ENCODE results near the gene KLHDC1.
"Not testable (repeated sequence)": the region's sequence is repeated elsewhere in the genome, so short reads cannot be mapped to it uniquely, and the experiment has no call there.

Gene KLHDC1, protein sequence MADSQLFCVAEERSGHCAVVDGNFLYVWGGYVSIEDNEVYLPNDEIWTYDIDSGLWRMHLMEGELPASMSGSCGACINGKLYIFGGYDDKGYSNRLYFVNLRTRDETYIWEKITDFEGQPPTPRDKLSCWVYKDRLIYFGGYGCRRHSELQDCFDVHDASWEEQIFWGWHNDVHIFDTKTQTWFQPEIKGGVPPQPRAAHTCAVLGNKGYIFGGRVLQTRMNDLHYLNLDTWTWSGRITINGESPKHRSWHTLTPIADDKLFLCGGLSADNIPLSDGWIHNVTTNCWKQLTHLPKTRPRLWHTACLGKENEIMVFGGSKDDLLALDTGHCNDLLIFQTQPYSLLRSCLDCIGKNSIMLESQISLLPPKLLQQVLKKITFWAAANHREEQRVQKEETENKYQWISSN

DNA sequence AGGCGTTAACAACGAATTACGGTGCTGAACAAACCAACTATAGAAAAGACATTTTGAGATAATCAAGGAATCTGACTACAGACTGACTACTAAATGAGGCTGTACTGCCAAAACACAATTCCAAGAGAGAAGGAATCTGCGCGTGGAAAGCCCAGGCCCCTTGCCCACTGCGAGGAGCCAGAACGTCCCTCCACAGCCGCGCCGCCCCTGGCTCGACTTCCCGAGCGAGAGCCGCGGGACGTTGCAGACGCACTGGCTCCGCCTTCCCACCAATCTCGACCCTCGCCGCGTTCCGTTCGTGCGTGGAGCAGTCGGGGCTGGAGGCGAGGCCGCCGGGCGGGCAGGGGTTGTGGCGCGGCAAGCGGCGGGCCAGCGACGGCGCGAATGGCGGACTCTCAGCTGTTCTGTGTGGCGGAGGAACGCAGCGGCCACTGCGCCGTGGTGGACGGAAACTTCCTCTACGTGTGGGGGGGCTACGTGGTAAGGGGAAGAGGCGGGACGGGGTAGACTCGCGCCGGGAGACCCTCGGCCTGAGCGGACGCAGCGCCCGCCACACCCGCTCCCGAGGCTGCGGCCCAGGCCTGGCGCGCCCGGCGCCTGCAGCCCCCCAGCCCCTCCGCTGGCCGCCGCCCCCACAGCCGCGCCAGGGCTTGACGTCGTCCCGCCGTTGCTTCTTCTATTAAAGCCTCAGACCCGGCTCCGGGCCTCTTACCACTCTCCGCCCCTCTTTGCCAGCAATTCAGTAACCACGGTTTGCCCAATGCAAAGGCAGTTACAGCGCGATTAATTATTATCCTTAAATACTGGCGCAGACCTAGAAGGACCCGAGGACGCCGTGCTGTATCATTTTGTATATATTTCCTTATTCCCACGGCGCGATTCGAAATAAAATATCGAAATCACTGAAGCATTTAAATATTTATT is at the start of gene KLHDC1:
Gene KLHDC1 (plus strand): TSS at position 310 of the 924 bp plus-strand sequence. CDS start 75 bp downstream, at position 385.
- no peak within 1 kb of the TSS for H3K27ac ChIP-seq (ENCODE audit: low read length)
- H3K36me3 ChIP-seq (ENCODE audit: insufficient read depth, low read depth, low read length): no peaks in the 10 kb centered on the region
- peak within 1 kb of the TSS; percentile 78; the same call in 1 of the 2 replicates for H3K9ac ChIP-seq (ENCODE audit: low read depth, low read length)
- peaks cover 35% of the 10 kb centered on the region for H3K27me3 ChIP-seq (ENCODE audit: insufficient read depth, low read length)
- H3K4me3 ChIP-seq (ENCODE audit: low read length): peak within 1 kb of the TSS; percentile 81
- H3K4me1 ChIP-seq (ENCODE audit: insufficient read depth, low read length): peaks cover 6% of the 10 kb centered on the region; the same call in 1 of the 2 replicates
- H3K9me3 ChIP-seq (ENCODE audit: insufficient read depth, low read depth, low read length): no peaks in the 10 kb centered on the region

DNA sequence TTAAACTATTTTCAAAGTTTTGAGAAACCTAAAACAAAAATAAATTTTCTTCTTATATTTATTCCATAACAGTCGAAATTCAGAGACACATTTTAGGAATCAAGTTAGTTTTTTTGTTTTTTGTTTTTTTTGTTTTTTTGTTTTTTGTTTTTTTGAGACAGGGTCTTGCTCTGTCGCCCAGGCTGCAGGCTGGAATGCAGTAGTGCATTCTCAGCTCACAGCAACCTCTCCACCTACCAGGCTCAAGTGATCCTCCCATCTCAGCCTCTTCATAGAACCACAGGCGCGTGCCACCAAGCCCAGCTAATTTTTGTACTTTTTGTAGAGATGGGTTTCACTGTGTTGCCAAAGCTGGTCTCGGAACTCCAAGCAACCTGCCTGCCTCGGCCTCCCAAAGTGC is 39.4 kb upstream of the KLHDC1 start:
- Histone ChIP-seq H3K9ac (ENCODE audit: low read depth, low read length) (no peak overlapping the region), H3K4me1 (ENCODE audit: insufficient read depth, low read length) (no peaks in the 10 kb centered on the region), H3K9me3 (ENCODE audit: insufficient read depth, low read depth, low read length) (no peaks in the 10 kb centered on the region), H3K27me3 (ENCODE audit: insufficient read depth, low read length) (no peaks in the 10 kb centered on the region), H3K4me3 (ENCODE audit: low read length) (no peak overlapping the region), H3K27ac (ENCODE audit: low read length) (no peak overlapping the region), H3K36me3 (ENCODE audit: insufficient read depth, low read depth, low read length) (peaks cover 45% of the 10 kb centered on the region)

DNA sequence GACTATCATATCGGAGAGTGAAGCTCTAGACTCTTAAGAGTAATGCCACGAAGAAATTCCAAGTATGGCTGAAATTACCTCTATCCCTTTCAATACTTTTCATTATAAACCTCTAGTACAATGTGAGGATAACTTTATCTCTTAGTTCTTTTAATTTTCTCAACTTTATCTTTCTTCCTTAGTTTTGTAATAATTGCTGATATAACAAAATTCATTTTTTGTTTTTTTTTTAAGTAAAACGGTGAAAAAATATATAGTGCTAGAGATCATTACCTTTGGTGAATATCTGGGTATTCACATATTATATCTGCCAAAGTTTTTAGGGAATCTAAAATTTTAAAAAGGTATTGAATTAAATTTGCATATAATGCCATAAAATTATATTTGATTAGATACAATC is 38.4 kb upstream of the KLHDC1 start:
- no peaks in the 10 kb centered on the region for H3K4me1 ChIP-seq (ENCODE audit: insufficient read depth, low read length)
- no peak overlapping the region for H3K9ac ChIP-seq (ENCODE audit: low read depth, low read length)
- H3K9me3 ChIP-seq (ENCODE audit: insufficient read depth, low read depth, low read length): no peaks in the 10 kb centered on the region
- H3K36me3 ChIP-seq (ENCODE audit: insufficient read depth, low read depth, low read length): peaks cover 42% of the 10 kb centered on the region
- H3K4me3 ChIP-seq (ENCODE audit: low read length): no peak overlapping the region
- no peak overlapping the region for H3K27ac ChIP-seq (ENCODE audit: low read length)
- no peaks in the 10 kb centered on the region for H3K27me3 ChIP-seq (ENCODE audit: insufficient read depth, low read length)

DNA sequence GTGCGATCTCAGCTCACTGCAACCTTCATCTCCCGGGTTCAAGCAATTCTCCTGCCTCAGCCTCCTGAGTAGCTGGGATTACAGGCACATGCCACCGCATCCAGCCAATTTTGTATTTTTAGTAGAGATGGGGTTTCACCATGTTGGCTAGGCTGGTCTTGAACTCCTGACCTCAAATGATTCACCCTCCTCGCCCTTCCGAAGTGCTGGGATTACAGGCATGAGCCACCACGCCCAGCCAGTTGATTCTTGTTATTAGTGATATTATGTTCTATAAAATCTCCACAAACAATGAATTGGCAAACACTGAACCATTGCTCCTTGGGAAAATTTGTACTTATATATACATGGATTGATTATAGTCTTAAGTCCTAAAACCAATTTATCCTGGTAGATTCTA is 35.4 kb upstream of the KLHDC1 start:
- not testable (repeated sequence) for H3K9me3 ChIP-seq (ENCODE audit: insufficient read depth, low read depth, low read length); H3K4me3 ChIP-seq (ENCODE audit: low read length); H3K27me3 ChIP-seq (ENCODE audit: insufficient read depth, low read length); H3K9ac ChIP-seq (ENCODE audit: low read depth, low read length); H3K27ac ChIP-seq (ENCODE audit: low read length); H3K4me1 ChIP-seq (ENCODE audit: insufficient read depth, low read length)
- peaks cover 28% of the 10 kb centered on the region for H3K36me3 ChIP-seq (ENCODE audit: insufficient read depth, low read depth, low read length)

DNA sequence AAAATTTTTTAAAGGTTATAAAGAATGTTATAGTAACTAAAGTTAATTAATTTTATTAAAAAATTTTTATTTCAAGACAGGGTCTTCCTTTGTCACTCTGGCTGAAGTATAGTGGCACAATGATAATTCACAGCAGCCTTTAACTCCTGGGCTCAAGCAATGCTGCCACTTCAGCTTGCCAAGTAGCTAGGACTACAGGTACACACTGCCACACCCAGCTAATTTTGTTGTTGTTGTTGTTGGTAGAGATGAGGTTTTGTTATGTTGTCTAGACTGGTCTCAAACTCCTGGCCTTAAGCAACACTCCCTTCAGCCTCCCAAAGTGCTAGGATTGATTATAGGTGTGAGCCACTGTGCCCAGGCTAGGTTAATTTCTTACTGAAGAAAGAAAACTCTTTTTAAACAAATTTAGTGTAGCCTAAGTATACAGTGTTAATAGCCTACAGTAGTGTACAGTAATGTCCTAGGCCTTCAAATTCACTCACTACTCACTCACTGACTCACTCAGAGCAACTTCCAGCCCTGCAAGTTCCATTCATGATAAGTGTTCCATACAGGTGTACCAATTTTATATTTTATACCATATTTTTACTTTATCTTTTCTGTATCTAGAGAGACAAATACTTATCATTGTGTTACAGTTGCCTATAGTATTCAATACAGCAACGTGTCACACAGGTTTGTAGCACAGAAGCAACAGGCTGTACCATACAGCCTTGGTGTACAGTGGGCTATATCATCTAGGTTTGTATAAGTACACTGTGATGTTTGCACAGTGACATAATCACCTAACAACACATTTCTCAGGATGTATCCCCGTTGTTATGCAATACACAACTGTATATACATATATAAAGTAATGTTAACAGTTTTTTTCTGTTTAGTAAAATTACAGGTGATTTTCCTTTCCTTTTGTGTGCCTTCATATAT is 33.1 kb upstream of the KLHDC1 start:
- Histone ChIP-seq H3K4me1 (ENCODE audit: insufficient read depth, low read length) (no peaks in the 10 kb centered on the region), H3K36me3 (ENCODE audit: insufficient read depth, low read depth, low read length) (peaks cover 26% of the 10 kb centered on the region), H3K9ac (ENCODE audit: low read depth, low read length) (no peak overlapping the region), H3K27me3 (ENCODE audit: insufficient read depth, low read length) (no peaks in the 10 kb centered on the region), H3K4me3 (ENCODE audit: low read length) (no peak overlapping the region), H3K27ac (ENCODE audit: low read length) (no peak overlapping the region), H3K9me3 (ENCODE audit: insufficient read depth, low read depth, low read length) (no peaks in the 10 kb centered on the region)

DNA sequence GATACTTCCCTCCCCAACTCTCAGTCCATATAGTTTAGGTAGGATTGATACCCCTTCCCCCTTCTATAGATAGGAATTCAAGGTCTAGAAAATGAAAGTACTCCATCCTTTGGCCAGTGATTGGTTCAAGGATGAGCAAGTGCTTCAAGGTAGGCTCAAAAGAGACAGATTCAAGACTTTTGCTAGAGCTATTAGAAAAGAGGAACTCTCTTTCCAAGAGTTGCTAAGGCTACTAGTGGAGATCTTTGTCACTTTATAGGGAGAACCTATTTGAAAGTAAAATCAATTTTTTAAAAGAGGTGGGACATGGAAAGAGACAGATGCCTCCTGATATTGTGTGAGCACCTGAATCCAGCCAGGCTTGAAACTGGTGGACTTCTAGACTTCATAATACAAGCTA is 22.4 kb upstream of the KLHDC1 start:
- Histone ChIP-seq H3K27me3 (ENCODE audit: insufficient read depth, low read length) (no peaks in the 10 kb centered on the region), H3K4me1 (ENCODE audit: insufficient read depth, low read length) (no peaks in the 10 kb centered on the region), H3K4me3 (ENCODE audit: low read length) (no peak overlapping the region), H3K27ac (ENCODE audit: low read length) (no peak overlapping the region), H3K9me3 (ENCODE audit: insufficient read depth, low read depth, low read length) (no peaks in the 10 kb centered on the region), H3K36me3 (ENCODE audit: insufficient read depth, low read depth, low read length) (peaks cover 60% of the 10 kb centered on the region), H3K9ac (ENCODE audit: low read depth, low read length) (no peak overlapping the region)

DNA sequence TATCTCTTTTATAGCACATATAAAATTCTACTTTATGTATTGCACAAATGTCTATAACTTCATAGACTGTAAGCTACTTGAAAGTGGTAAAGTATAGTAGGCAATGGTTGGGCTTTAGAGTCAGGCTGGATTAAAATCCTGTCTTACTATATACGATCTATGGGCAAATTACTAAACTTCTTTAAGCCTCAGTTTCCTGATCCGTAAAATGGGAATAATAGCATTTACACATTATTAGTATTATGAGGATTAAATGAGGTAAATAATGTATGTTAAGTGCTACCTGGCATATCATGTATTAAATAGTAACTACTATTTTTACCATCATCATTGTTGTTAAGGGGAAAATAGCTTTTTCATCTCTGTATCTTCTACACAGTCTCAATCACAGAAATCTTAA is 19.3 kb upstream of the KLHDC1 start:
- Histone ChIP-seq H3K27ac (ENCODE audit: low read length) (no peak overlapping the region), H3K9ac (ENCODE audit: low read depth, low read length) (no peak overlapping the region), H3K4me1 (ENCODE audit: insufficient read depth, low read length) (no peaks in the 10 kb centered on the region), H3K4me3 (ENCODE audit: low read length) (no peak overlapping the region), H3K9me3 (ENCODE audit: insufficient read depth, low read depth, low read length) (no peaks in the 10 kb centered on the region), H3K27me3 (ENCODE audit: insufficient read depth, low read length) (no peaks in the 10 kb centered on the region), H3K36me3 (ENCODE audit: insufficient read depth, low read depth, low read length) (peaks cover 61% of the 10 kb centered on the region)

DNA sequence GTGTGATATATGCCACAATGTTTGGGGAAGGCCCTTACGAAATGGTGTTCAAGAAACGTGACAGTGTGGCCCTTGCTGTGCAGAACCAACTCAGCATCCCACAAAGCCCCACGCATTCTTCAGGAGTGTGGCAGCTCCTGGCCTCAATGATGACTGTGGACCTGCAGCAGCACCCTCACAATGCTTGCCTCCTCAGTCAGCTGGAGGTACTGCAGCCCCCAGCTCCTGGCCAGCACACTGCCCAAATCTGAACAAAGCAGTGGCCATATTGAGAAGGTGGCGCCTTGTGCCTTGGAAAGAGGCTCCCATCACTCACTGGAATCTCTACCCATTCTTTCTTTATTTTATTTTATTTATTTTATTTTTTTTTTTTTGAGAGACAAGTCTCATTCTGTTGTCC is 15.3 kb upstream of the KLHDC1 start:
- no peak overlapping the region for H3K27ac ChIP-seq (ENCODE audit: low read length)
- peaks cover 82% of the 10 kb centered on the region for H3K36me3 ChIP-seq (ENCODE audit: insufficient read depth, low read depth, low read length)
- H3K27me3 ChIP-seq (ENCODE audit: insufficient read depth, low read length): no peaks in the 10 kb centered on the region
- no peak overlapping the region for H3K4me3 ChIP-seq (ENCODE audit: low read length)
- H3K9ac ChIP-seq (ENCODE audit: low read depth, low read length): no peak overlapping the region
- H3K9me3 ChIP-seq (ENCODE audit: insufficient read depth, low read depth, low read length): no peaks in the 10 kb centered on the region
- H3K4me1 ChIP-seq (ENCODE audit: insufficient read depth, low read length): no peaks in the 10 kb centered on the region

DNA sequence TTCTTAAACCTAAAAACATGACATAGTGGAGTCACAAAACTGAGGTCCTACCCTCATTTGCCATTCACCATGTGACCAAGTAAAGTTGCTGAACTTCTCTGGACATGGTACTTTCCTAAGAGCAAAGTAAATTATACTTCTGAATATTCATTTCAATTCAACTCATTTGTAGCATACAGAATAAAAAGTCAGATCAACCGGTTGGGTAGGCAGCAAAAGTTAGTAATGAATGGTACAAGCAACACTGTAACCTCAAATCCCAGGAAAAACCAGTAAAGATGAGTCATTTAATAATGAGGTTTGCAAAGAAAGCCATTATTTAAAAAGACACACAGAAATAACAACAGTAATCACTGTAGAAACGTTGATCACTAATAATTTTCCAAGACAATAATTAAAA is 13.6 kb upstream of the KLHDC1 start:
- H3K36me3 ChIP-seq (ENCODE audit: insufficient read depth, low read depth, low read length): peaks cover 77% of the 10 kb centered on the region
- H3K9ac ChIP-seq (ENCODE audit: low read depth, low read length): no peak overlapping the region
- H3K27me3 ChIP-seq (ENCODE audit: insufficient read depth, low read length): no peaks in the 10 kb centered on the region
- H3K27ac ChIP-seq (ENCODE audit: low read length): no peak overlapping the region
- no peaks in the 10 kb centered on the region for H3K9me3 ChIP-seq (ENCODE audit: insufficient read depth, low read depth, low read length)
- no peaks in the 10 kb centered on the region for H3K4me1 ChIP-seq (ENCODE audit: insufficient read depth, low read length)
- no peak overlapping the region for H3K4me3 ChIP-seq (ENCODE audit: low read length)

DNA sequence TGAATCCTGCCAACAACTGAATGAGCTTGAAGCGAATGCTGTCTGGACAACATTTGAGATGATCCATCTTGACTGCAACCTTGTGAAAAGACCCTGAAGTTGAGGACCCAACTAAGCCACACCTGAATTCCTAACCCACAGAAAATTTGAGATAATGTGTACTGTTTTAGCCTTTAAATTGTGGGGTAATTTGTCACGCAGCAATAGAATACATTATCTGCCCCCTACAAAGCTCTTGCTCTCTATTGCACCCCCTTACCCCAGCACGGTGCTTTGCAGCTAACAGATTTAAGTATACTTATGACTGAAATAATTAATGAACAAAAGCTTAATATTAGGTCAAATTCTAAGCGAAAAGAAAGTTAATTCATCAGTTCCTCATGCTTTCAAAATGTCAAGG is 6.5 kb upstream of the KLHDC1 start:
- Histone ChIP-seq H3K9me3 (ENCODE audit: insufficient read depth, low read depth, low read length) (no peaks in the 10 kb centered on the region), H3K4me1 (ENCODE audit: insufficient read depth, low read length) (peaks cover 6% of the 10 kb centered on the region; the same call in 1 of the 2 replicates), H3K9ac (ENCODE audit: low read depth, low read length) (no peak overlapping the region), H3K4me3 (ENCODE audit: low read length) (no peak overlapping the region), H3K27ac (ENCODE audit: low read length) (no peak overlapping the region), H3K36me3 (ENCODE audit: insufficient read depth, low read depth, low read length) (peaks cover 23% of the 10 kb centered on the region), H3K27me3 (ENCODE audit: insufficient read depth, low read length) (peaks cover 6% of the 10 kb centered on the region; the same call in 1 of the 2 replicates)
